SH-SY5Y (cell line): Measurements from ENCODE around the gene ANXA3.

Experiments used
- GATA2 ChIP-seq: IDR thresholded peaks from 2 replicates; pipeline ENCODE4 v1.6.1; 2011; ENCODE audit warnings: mild to moderate bottlenecking, low read depth, low read length
- GATA3 ChIP-seq: IDR thresholded peaks from 2 replicates; pipeline ENCODE4 v1.6.1; 2011; ENCODE audit warnings: low read depth, mild to moderate bottlenecking, low read length, moderate library complexity

GRCh38 chr4:78524009-78524408 lies 27.6 kb upstream of the ANXA3 start:
- TF ChIP-seq GATA2 (no peak), GATA3 (no peak)
